Measurements from ENCODE around the gene TAF3. TPM values are rescaled to one million over a fixed set of nuclear protein-coding genes. Genes with fewer than 3 reads are reported as not detected.

TAF3 gene
- total RNA-seq, 1 experiment from 2014 or later = 5.5 TPM

- H3K4me1 ChIP-seq (ENCODE audit: control insufficient read depth, insufficient read depth, low read length) = no peaks in the 10 kb centered on the region
- BruUV-seq (replicated peaks) = no TSS peak
- ChIA-PET CTCF (no interaction called here), POLR2A (no interaction called here)
- H3K27me3 ChIP-seq (ENCODE audit: control insufficient read depth, insufficient read depth, low read length) = no peaks in the 10 kb centered on the region
- TF ChIP-seq CTCF (IDR thresholded peaks at IDR 0.05) (no peak), SIN3A (IDR thresholded peaks at IDR 0.05; ENCODE audit: borderline replicate concordance, insufficient read depth, low read depth, low read length) (no peak), TCF7L2 (IDR thresholded peaks at IDR 0.05; ENCODE audit: low read depth, low read length) (no peak), POLR2AphosphoS5 (IDR thresholded peaks at IDR 0.05; ENCODE audit: low read depth, low read length) (no peak), REST (IDR thresholded peaks at IDR 0.05; ENCODE audit: insufficient read depth in 1 of 2, low read depth in 2 of 2, low read length in 1 of 2) (no peak)
- DNase-seq (ENCODE audit: low read depth, low spot score) = no peak
- in situ Hi-C loops (cut with HindIII; ENCODE audit: low pct_unique_long_range_greater_than_20kb, low sequenced_read_pairs) (no loop called here), intact Hi-C loops (cut with micrococcal nuclease; ENCODE audit: unreplicated experiment) (no loop called here)
- 0 out of 2 replicates have a peak, but pooled peaks cover 3% of the 10 kb centered on the region for H3K9me3 ChIP-seq (ENCODE audit: control insufficient read depth, insufficient read depth, low read depth, low read length)
- no peak for ATAC-seq
- H3K27ac ChIP-seq (ENCODE audit: low read length) = no peak overlapping the region
- H3K4me3 ChIP-seq (ENCODE audit: low read depth in 2 of 2, low read length in 2 of 2) = no peak overlapping the region
- H3K36me3 ChIP-seq (ENCODE audit: control insufficient read depth, insufficient read depth, low read length) = no peaks in the 10 kb centered on the region
Observed at GRCh38 chr10:7998831-7999230, 180.5 kb downstream of the TAF3 start.

- no peak for DNase-seq (ENCODE audit: low read depth, low spot score)
- Histone ChIP-seq H3K9me3 (ENCODE audit: control insufficient read depth, insufficient read depth, low read depth, low read length) (peaks cover 11% of the 10 kb centered on the region; the same call in 1 of the 2 replicates), H3K4me1 (ENCODE audit: control insufficient read depth, insufficient read depth, low read length) (no peaks in the 10 kb centered on the region), H3K36me3 (ENCODE audit: control insufficient read depth, insufficient read depth, low read length) (no peaks in the 10 kb centered on the region), H3K4me3 (ENCODE audit: low read depth in 2 of 2, low read length in 2 of 2) (no peak overlapping the region), H3K27ac (ENCODE audit: low read length) (no peak overlapping the region), H3K27me3 (ENCODE audit: control insufficient read depth, insufficient read depth, low read length) (no peaks in the 10 kb centered on the region)
- in situ Hi-C loops (cut with HindIII; ENCODE audit: low pct_unique_long_range_greater_than_20kb, low sequenced_read_pairs) = no loop called here
- ChIA-PET POLR2A (no interaction called here), CTCF (no interaction called here)
- no peak for ATAC-seq
- TF ChIP-seq POLR2AphosphoS5 (IDR thresholded peaks at IDR 0.05; ENCODE audit: low read depth, low read length) (no peak), TCF7L2 (IDR thresholded peaks at IDR 0.05; ENCODE audit: low read depth, low read length) (no peak), CTCF (IDR thresholded peaks at IDR 0.05) (no peak), SIN3A (IDR thresholded peaks at IDR 0.05; ENCODE audit: borderline replicate concordance, insufficient read depth, low read depth, low read length) (no peak), REST (IDR thresholded peaks at IDR 0.05; ENCODE audit: insufficient read depth in 1 of 2, low read depth in 2 of 2, low read length in 1 of 2) (no peak)
- BruUV-seq (replicated peaks) = no TSS peak
- intact Hi-C loops (cut with micrococcal nuclease; ENCODE audit: unreplicated experiment) = no loop called here
Observed at GRCh38 chr10:8004469-8005000, 186.2 kb downstream of the TAF3 start.

Data from Panc1 (cell line).